ENCODE data around the gene BGN.
A peak's percentile ranks its signal among the peaks of the same experiment; 100 is the strongest.

The BGN gene

DNA sequence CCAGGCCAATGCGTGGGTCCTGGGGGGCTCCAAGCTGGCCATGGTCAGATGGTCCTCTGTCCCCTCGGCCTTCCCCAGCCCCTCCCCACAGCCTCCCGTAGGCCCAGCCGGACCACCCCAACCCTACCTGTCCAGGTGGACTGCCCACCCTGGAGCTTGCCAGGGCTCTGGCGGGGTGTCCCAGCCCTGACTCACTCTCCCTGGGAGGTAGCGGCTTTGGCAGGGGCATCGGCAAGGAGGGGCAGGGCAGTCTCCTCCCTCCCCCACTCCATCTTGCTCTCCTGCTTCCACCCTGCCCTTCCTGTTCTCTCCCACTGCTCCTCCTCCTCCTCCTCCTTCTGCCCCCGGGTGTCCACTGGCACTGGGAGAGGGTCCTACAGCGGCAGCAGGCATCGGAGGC is 7.4 kb downstream of the BGN start:
- TF ChIP-seq, protein P1, sequence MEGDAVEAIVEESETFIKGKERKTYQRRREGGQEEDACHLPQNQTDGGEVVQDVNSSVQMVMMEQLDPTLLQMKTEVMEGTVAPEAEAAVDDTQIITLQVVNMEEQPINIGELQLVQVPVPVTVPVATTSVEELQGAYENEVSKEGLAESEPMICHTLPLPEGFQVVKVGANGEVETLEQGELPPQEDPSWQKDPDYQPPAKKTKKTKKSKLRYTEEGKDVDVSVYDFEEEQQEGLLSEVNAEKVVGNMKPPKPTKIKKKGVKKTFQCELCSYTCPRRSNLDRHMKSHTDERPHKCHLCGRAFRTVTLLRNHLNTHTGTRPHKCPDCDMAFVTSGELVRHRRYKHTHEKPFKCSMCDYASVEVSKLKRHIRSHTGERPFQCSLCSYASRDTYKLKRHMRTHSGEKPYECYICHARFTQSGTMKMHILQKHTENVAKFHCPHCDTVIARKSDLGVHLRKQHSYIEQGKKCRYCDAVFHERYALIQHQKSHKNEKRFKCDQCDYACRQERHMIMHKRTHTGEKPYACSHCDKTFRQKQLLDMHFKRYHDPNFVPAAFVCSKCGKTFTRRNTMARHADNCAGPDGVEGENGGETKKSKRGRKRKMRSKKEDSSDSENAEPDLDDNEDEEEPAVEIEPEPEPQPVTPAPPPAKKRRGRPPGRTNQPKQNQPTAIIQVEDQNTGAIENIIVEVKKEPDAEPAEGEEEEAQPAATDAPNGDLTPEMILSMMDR (IDR thresholded peaks at IDR 0.05; ENCODE audit: insufficient read depth, low read depth, low read length, missing control alignments) = no peak
- no peak overlapping the region for H3K4me3 ChIP-seq (ENCODE audit: low read depth, low read length)
- DNase-seq (ENCODE audit: low read depth) = no peak

DNA sequence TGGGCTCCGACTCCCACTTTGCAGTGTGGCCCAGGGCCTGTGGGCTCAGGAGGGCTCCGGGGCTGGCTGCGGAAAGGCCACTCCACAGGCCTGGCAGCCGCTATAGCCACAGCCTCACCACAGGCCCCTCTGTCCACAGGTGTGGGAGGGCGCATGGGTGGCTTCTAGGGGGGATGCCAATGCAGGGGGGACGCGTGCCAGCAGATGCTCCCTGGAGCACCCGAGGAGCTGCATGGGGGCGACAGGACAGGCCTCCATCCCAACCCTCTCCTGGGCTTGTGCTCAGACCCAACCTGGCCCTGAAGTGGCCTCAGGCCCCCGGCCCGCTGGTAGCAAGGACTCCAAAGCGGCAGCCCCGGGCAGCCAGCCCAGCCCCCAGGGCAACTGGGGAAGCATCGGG is 8.0 kb downstream of the BGN start:
- TF ChIP-seq, protein P1 (IDR thresholded peaks at IDR 0.05; ENCODE audit: insufficient read depth, low read depth, low read length, missing control alignments) = no peak
- no peak overlapping the region for H3K4me3 ChIP-seq (ENCODE audit: low read depth, low read length)
- no peak for DNase-seq (ENCODE audit: low read depth)

DNA sequence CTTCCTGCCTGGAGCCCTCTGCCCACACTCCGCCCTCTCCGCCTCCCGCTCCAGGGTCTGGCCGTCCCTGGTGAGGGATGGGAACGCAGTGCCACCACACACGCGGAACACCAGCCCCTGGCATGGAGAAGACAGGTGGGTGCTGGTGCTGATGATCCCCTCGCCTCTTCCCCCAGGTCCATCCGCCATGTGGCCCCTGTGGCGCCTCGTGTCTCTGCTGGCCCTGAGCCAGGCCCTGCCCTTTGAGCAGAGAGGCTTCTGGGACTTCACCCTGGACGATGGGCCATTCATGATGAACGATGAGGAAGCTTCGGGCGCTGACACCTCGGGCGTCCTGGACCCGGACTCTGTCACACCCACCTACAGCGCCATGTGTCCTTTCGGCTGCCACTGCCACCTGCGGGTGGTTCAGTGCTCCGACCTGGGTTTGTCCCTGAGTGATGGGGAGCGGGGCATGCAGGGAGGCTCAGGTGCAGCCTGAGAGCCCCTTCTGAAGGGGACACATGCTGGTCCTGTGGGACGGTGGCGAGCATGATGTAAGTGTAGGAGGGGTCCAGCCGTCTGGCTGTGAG is 9.8 kb downstream of the BGN start:
- no peak for DNase-seq (ENCODE audit: low read depth)
- H3K4me3 ChIP-seq (ENCODE audit: low read depth, low read length) = no peak overlapping the region
- TF ChIP-seq, protein P1 (IDR thresholded peaks at IDR 0.05; ENCODE audit: insufficient read depth, low read depth, low read length, missing control alignments) = no peak

DNA sequence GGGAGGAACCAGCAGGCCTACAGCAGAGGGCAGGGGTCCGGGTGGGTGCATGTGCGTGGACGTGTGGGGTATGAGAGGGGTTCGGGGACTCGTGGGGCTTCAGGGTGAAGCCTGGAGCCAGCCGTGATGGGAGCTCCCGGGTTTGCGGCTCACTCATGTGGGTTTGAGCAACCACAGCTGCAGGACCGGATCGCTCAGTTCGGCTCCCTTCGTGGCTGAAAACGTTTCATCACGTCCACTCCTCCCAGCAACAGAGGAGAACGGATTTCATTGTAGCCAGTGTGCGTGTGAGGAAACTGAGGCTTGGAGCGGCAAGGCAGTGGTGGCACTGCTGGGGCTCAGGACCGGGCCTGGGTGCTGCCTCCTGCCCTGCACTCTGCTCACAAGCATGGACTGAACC is 10.6 kb downstream of the BGN start:
- TF ChIP-seq, protein P1 (IDR thresholded peaks at IDR 0.05; ENCODE audit: insufficient read depth, low read depth, low read length, missing control alignments) = no peak
- no peak overlapping the region for H3K4me3 ChIP-seq (ENCODE audit: low read depth, low read length)

DNA sequence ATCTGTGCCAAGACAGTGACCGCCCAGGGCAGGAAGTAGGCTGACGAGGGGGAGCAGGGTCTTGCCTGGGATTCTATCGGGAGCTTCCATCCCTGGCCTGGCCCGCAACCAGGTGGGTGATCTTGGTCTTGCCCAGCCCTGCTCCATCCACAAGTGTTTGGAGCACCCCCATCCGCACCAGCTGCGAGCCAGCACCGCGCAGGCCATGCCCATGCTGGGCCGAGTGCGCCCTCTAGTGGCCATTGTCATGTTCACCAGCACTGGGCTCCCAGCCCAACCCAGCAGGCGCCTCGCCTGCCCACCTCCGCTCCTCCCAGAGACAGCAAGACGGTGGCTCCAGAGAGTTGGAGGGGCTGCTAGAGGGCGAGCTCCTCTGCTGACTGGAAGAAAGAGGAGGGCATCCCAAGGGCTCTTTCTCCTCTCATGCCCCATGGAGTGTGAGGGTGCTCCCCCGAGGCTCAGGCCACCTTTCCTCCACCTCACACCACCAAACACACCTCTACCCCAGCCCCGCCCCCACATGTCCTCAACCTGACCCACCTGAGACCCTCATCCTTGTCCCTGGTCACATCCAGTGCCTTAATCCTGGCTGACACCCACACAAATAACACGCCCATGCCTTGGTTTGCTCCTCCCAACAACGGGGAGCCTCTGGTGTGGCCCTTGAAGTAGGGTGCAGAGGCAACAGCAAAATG is 12.9 kb downstream of the BGN start:
- TF ChIP-seq, protein P1 (IDR thresholded peaks at IDR 0.05; ENCODE audit: insufficient read depth, low read depth, low read length, missing control alignments) = peak; percentile 74
- peak; percentile 70 for DNase-seq (ENCODE audit: low read depth)
- no peak overlapping the region for H3K4me3 ChIP-seq (ENCODE audit: low read depth, low read length)

More for the DNA sequence above, 10.6 kb downstream of the BGN start:
- DNase-seq (ENCODE audit: low read depth) = no peak

DNA sequence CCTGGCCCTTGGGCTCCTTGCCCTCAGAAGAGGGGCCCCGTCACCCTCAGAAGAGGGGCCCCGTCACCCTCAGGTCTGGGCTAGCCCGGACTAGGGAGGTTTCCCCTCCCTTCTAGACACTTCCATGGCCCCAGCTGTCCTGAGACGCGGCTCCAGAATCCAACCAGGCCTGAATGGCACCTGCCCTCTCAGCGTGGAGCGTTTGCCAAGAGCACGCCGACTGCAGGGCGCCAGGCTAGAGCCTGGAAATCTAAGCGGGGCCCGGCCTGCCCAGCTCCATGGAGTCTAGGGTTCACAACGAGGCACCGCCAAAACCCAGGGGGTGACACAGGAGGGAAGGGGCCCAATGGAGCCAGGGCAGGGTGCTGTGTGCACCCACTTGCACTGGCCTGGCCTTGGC is 14.8 kb downstream of the BGN start:
- H3K4me3 ChIP-seq (ENCODE audit: low read depth, low read length) = no peak overlapping the region
- TF ChIP-seq, protein P1 (IDR thresholded peaks at IDR 0.05; ENCODE audit: insufficient read depth, low read depth, low read length, missing control alignments) = no peak
- DNase-seq (ENCODE audit: low read depth) = no peak

DNA sequence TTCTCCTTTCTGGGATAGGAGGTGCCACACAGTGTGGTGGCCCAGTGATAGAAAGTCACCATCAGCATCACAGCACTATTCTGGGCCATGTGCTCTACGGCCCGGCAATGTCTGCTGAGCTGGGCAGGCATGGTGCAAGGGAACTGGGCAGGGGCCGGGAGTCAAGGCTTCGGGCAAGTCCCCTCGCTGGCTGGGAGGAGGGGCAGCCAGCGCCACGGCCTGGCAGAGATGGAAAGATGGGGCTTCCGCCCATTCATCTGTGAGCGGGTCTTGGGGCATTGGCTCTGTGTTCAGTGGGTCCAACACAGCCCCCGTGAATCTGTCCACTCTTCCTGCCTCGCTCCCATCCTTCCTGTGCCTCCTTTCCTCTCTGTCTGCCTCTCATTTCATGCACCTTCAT is 15.6 kb downstream of the BGN start:
- no peak overlapping the region for H3K4me3 ChIP-seq (ENCODE audit: low read depth, low read length)
- no peak for DNase-seq (ENCODE audit: low read depth)
- TF ChIP-seq, protein P1 (IDR thresholded peaks at IDR 0.05; ENCODE audit: insufficient read depth, low read depth, low read length, missing control alignments) = no peak

Measured in GM12865 (cell line).